Stimulated activated naive CD4-positive, alpha-beta T cell (primary cell): Measurements from ENCODE around the gene CNTNAP2.

Source experiments
- DNase-seq, 6 experiments: peaks; one replicate each; lab custom pipeline; 2025; lab: John Stamatoyannopoulos, UW

CNTNAP2 gene

GRCh38 chr7:146773506-146773905 is 656.9 kb downstream of the CNTNAP2 start:
- DNase-seq, result no peak

DNA sequence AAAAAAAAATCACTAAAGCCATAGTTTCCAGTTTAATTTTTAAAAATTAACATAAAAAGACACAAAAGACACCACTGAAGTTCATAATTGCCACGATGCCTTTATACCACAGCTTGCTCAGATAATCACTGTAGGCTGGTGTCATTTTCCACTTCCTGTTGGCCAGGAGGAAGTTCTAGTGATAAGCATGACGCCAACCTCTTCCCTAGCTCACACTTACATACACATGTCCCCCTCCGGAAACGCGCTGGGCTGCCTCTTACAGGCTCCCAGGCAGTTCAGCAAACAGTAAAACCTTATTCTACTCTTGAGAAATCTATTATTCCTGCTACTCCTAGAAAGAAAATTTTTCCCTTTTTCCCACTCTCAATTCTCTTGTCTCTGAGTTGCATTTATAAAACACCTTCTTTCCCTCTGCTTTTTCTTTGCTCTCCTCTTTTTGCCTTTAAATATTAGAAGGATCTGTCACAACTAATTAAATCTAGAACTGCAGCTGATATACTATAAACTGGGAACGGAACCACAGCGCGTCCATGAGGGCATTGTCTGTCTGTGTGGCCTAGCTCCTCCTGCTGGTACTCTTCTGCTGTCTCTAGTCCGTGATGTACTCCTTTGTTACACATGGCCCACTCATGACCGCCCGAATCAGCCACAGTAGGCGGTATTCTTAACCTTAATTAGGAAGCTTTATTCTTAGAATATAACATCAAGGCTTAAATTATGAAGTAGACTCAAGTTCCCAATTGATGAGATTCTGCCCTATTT is 664.9 kb downstream of the CNTNAP2 start:
- DNase-seq, result no peak

- no peak for DNase-seq
Observed at GRCh38 chr7:146787266-146787665, 670.7 kb downstream of the CNTNAP2 start.

DNA sequence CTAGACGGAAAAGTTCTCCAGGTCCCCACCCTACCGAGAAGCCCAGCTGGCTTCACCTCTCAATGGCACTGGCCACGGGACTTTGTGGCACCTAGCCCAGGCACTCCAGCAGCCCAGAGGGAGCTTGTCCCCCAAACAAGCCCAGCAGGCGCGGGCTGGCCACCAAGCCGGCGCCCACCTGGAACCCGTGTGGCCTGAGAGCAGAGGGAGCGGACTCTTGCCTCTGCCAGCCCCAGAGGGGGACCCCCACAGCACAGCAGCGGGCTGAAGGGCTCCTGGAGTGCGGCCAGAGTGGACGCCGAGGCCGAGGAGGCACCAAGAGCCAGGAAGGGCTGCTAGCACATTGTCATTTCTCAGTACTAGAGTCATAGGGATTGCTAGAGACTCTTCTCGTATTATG is 671.4 kb downstream of the CNTNAP2 start:
- DNase-seq, result no peak

DNA sequence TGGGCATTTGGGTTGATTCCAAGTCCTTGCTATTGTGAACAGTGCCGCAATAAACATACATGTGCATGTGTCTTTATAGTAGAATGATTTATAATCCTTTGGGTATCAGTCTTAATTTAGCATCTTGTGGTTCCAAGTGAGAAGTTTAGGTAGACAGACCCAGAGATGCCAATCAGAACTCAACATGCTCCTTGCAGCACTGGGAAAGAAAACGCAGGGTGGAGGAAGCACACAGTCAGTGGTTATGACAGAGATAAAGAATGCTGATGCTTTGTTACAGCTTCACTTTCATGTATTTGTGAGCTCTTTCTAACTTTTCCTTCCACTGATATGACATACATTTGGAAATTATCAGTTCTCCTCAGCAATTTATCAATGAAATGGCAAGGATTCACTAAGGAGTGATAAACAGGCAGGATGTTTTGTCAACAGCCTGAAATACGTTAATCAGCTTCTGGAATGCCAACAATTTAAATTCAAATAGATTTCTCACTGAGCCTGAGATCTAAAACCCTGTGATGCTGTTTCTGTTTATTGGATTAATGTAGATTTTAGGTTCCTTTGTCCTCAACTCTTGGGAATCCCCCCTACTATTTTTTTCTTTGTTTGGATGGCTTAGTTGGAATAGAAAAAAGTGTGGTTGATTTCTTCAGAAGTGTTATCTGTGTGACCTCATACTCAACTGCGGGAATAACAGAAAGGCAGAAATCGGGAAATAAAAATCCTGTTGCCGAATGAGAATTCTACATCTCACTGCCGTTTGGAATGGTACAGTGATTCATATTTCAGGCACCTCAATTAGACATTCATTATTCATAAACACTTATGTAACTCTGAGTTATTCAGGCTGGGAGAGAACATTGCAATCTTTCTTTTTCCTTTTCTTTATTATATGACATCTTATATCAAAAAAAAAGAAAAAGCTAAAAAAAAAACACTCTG is 675.0 kb downstream of the CNTNAP2 start:
- no peak for DNase-seq

- DNase-seq, result no peak
Observed at GRCh38 chr7:146804620-146805019, 688.0 kb downstream of the CNTNAP2 start.

DNA sequence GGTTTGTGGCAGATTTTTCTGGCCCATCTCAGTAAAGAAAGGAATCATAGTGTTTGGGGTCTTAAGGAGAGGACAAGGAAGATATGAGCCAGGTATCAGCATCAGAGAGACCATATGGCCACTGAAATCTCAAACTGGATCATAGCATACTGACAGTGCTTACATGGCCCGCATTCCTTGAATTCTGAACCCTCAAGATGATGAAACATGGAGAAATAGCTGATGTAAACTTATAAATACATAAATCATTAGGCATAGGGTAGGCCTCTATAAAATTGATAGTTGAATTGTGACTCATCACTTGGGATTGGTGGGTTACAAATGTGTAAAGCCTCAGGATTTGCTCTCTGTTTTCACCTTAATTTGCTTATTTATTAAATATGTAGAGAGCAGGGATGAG is 688.5 kb downstream of the CNTNAP2 start:
- DNase-seq, result no peak

DNA sequence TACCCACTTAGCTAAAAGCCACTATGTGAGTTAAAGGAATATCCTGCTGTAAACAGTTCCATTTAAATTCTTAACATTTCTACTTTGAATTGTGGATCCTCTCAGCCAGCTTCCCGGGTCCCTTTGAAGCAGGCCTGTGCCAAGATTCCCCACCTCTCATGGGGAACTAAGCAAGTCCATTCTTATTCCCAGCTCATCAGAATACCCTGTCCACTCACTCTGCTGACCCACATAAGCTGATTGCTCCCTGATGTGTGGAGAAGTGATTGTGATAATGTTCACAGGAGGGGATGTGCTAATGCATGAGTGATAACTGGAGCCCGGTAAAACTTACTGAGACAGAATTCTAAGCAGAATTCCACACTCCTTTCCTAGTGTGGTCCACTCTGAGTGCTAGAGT is 709.7 kb downstream of the CNTNAP2 start:
- no peak for DNase-seq

DNA sequence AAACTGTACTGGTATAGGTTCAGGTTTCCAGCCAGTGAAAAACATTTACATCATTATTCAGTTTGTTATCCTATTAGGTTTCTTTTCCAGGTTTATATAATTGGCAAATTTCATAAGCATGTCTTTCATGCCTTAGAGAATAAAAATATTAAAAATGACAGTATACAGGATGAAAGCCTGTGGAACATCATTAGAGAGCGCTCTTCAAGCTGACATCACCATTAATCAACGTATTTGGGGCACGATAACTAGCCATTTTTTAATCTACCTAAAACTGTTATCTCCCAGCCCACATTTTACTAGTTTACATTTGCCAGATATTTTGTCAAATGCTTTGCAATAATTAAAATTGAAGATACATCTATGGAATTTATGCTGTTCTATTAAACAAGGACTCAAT is 714.1 kb downstream of the CNTNAP2 start:
- DNase-seq, result no peak

DNA sequence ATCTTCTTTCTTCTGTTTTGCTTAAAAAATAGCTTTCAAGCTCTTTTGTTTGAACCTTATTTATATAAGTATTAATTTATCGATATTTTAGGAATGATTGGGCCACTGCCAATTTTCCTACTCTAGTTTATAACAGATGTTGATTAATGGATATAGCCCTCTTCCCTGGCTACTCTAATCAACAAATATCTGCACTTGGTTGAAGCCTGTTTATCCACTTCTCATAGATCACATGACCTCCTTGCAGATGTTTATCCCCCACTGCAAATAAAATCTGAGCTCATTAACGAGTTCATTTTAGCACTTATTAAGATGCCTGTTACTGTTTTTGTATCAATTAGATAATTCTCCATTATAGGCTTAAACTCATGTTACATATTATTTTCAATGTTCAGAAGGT is 715.3 kb downstream of the CNTNAP2 start:
- DNase-seq, result no peak

GRCh38 chr7:146844405-146844804 is 727.8 kb downstream of the CNTNAP2 start:
- DNase-seq, result no peak

DNA sequence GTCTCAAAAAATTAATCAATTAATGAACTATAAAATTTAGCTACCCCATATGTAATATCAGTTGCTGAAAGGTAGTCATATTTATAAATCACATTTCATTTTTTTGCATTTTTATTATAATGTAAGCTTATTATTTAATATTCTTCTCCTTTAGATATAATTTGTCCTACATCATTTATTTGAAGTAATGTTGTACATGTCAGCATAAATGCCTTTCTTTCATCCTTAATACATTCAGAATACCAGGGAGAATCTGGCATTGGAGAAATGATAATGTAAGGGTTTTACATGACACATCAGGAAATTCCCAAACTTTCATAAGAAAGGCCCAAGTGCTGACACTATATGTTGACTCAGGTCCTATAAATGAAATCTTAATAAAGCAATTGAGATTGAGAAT is 742.1 kb downstream of the CNTNAP2 start:
- no peak for DNase-seq

GRCh38 chr7:146861701-146862100 is 745.1 kb downstream of the CNTNAP2 start:
- no peak for DNase-seq

DNA sequence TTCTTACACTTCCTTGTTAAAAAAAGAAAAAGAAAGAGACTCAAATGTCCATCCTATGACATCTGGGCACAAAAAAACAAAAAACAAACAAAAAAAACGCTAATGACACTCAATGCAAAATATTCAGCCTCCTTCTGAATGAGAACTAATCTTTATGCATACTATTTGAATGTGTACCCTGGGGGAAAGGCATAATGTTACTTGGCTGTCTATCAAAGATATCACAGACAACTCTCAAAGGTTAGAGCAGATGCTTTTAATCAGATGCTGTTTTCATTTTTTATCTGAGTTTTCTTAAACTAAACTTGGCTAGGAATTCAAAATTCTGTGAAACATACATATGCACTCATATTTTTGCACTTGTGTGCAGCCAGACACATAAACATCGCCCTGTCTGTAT is 745.8 kb downstream of the CNTNAP2 start:
- DNase-seq, result no peak

DNA sequence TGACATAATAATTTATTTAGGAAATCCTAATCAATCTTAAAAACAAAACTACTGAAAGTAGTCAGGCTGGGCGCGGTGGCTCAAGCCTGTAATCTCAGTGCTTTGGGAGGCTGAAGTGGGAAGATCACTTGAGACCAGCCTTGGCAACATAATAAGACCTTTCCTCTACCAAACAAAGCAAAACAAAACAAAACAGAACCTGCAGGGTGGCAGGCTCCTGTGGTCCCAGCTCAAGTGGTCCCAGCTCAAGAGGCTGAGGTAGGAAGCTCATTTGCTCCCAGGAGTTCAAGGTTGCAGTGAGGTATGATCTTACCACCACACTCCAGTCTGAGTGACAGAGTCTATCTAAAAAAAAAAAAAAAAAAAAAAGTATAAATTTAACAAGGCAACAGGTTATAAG is 748.0 kb downstream of the CNTNAP2 start:
- DNase-seq, result no peak

GRCh38 chr7:146865696-146866095 is 749.1 kb downstream of the CNTNAP2 start:
- DNase-seq, result no peak

DNA sequence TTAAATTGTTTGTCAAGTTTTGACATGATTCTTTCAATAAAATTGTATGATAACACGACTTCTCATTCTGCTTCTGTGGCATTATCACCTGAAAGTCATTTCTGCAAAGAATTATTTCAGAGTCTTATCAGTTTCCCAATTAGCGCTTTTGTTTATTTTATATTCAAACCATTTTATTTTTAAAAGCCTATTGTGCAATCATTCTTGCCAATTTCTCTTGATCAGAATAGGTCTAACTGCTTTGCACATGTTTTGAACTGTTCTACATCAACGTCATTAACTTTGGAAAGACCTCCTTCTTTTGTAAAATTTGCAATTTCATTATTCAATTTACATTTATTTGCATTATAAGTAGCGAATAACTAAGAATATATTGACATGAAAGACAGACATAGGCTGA is 758.1 kb downstream of the CNTNAP2 start:
- DNase-seq, result no peak

DNA sequence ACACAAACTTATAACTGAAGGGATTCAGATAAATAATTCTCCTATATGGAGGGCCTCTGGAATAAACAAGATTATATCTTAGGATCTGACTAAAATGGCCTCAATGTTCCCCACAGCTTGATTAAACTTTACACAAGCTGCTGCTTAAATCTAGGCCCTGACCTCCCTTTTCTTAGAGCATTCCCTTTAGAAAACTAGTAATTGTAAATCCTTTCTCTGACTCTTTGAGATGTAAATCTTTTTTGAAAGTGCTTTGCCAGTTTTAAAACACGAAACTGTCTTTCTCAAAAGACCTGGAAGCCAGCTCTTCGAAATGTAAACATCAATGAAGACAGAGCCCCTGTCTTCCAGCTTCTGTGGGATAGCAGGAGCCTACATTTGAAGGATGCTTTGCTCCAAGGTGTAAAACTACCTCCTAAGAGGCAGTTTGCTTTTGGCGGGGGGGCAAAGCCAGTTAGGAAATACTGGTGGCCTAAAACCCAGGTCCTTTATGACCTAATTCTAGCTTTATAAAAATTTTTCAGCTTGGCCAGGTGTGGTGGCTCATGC is 758.7 kb downstream of the CNTNAP2 start:
- DNase-seq, result no peak

DNA sequence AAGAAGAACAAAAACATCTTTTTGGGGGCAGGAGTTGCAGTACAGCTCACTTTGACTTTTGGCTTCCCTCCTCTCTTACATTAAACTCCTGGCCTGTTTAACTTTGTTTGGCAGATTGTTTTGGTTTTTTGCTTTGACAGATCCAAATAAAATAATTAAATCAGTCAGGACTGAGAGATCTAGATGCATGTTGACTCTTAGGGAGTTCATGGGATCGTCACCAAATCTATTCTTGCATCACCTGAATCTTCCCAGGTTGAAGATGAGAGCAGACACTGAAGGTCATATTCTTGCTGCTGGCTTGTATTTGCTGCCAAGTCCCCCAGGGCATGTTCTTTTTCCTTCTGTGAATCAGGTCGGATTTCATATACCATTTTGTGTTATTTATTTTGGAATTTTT is 759.4 kb downstream of the CNTNAP2 start:
- no peak for DNase-seq

- no peak for DNase-seq
Observed at GRCh38 chr7:146876411-146876810, 759.8 kb downstream of the CNTNAP2 start.

DNA sequence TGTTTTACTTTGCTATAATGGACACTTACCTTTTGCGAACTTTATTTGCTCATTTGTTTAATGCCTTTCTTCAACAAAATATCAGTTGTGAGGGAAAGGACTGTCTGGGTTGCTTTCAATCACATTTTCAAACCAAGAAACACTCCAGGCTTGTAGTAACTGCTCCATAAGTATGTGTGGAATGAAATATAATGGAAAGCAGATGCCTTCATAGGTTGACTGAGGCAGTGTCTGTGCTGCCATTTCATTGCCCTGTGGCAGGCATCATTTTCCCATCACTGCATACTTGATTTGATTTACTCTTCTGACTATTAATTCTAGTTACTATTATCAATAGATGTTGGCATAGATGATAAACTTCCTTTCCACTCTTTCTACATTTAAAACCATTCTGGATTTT is 762.3 kb downstream of the CNTNAP2 start:
- DNase-seq, result no peak

DNA sequence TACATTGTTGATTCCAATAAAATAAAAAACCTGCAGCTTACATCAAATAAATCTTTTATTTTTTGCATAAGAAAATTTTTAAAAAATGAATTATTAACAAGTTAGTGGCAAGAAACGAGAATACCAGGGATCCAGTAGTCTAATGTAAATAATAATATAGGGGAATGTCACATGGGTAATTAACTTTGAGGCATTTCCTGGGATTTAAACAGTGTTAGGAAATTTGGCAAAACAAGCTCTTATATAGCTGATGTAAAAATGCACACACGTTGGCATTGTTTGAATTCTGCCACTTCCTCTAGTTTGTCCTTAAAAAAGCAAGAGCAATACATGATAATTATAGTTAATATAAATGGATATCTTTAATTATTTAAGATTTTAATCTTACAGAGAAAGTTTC is 768.6 kb downstream of the CNTNAP2 start:
- no peak for DNase-seq
